Neural cell (in vitro differentiated cells): ENCODE measurements around the gene PARD3B. TPM values are rescaled to one million over a fixed set of nuclear protein-coding genes. Genes with fewer than 3 reads are reported as not detected.

Source experiments
- H2AFZ ChIP-seq: fragments of 200-600, 300-800 bp; sonication (generic), shearing (Covaris generic); 2 replicates; pipeline ENCODE4 v1.6.0; 2014; ENCODE audit warnings: low read depth, mild to moderate bottlenecking, antibody characterized with exemption, low read length, moderate library complexity
- H3F3A ChIP-seq: fragments of 200-600 bp; shearing (Covaris generic); 2 replicates; pipeline ENCODE4 v1.6.1; 2016; ENCODE audit warnings: mild to moderate bottlenecking, moderate library complexity, mixed read lengths, antibody characterized with exemption, low read length; ENCODE audit not compliant: insufficient read depth, poor library complexity, severe bottlenecking
- H3K27ac ChIP-seq: fragments of 200-600, 300-800 bp; sonication (generic), shearing (Covaris generic); 2 replicates; pipeline ENCODE4 v1.5.1; 2014; ENCODE audit warnings: mild to moderate bottlenecking, low read length, moderate library complexity
- H3K27me3 ChIP-seq: fragments of 300-800, 200-600 bp; sonication (generic), shearing (Covaris generic); 2 replicates; pipeline ENCODE4 v1.6.0; 2014; ENCODE audit warnings: mild to moderate bottlenecking, low read depth, low read length, moderate library complexity; ENCODE audit not compliant: insufficient read depth
- H3K36me3 ChIP-seq: fragments of 300-800, 200-600 bp; sonication (generic), shearing (Covaris generic); 2 replicates; pipeline ENCODE4 v1.5.1; 2014; ENCODE audit warnings: mild to moderate bottlenecking, antibody characterized with exemption, low read length, moderate library complexity; ENCODE audit not compliant: insufficient read depth
- H3K4me2 ChIP-seq: fragments of 300-800, 200-600 bp; sonication (generic), shearing (Covaris generic); 2 replicates; pipeline ENCODE4 v1.6.0; 2014; ENCODE audit warnings: mild to moderate bottlenecking, low read length
- H3K4me3 ChIP-seq: fragments of 300-800, 200-600 bp; sonication (generic), shearing (Covaris generic); 2 replicates; pipeline ENCODE4 v1.5.1; 2014; ENCODE audit warnings: mild to moderate bottlenecking, low read length, moderate library complexity
- H3K79me2 ChIP-seq: fragments of 200-600 bp; shearing (Covaris generic); replicated peaks from 2 replicates; pipeline ENCODE4 v1.6.0; 2014; ENCODE audit warnings: mild to moderate bottlenecking, low read length, moderate library complexity; ENCODE audit not compliant: insufficient read depth
- H3K9ac ChIP-seq: fragments of 300-800, 200-600 bp; sonication (generic), shearing (Covaris generic); 2 replicates; pipeline ENCODE4 v1.6.1; 2016; ENCODE audit warnings: mild to moderate bottlenecking, low read length, mixed read lengths
- H3K9me2 ChIP-seq: fragments of 200-600 bp; shearing (Covaris generic); 2 replicates; pipeline ENCODE4 v1.6.1; 2016; ENCODE audit warnings: mild to moderate bottlenecking, low read length, mixed read lengths; ENCODE audit not compliant: insufficient read depth
- H3K9me3 ChIP-seq: fragments of 200-600, 300-800 bp; sonication (generic), shearing (Covaris generic); 2 replicates; pipeline ENCODE4 v1.6.1; 2016; ENCODE audit warnings: mild to moderate bottlenecking, mixed run types, low read length, moderate library complexity, mixed read lengths
- H4K20me1 ChIP-seq: fragments of 200-600 bp; shearing (Covaris generic); 2 replicates; pipeline ENCODE4 v1.6.1; 2016; ENCODE audit warnings: mild to moderate bottlenecking, mixed run types; ENCODE audit not compliant: insufficient read depth
- EP300 ChIP-seq: fragments of 450-650 bp; conservative IDR thresholded peaks from 2 replicates; pipeline ENCODE4 v1.6.1; 2014; ENCODE audit warnings: antibody characterized with exemption, mild to moderate bottlenecking, moderate library complexity; ENCODE audit not compliant: poor library complexity, severe bottlenecking
- EZH2 ChIP-seq: fragments of 200-600, 300-800 bp; shearing (Covaris generic), sonication (generic); IDR thresholded peaks from 2 replicates; pipeline ENCODE4 v1.6.1; 2014; ENCODE audit warnings: antibody characterized with exemption, low read length, borderline replicate concordance, mild to moderate bottlenecking; ENCODE audit not compliant: insufficient read depth, poor library complexity, severe bottlenecking
- MXI1 ChIP-seq: fragments of 450-650 bp; conservative IDR thresholded peaks from 2 replicates; pipeline ENCODE4 v1.6.1; 2014; ENCODE audit warnings: antibody characterized with exemption, mild to moderate bottlenecking; ENCODE audit not compliant: poor library complexity, severe bottlenecking
- POLR2AphosphoS5 ChIP-seq: IDR thresholded peaks from 2 replicates; pipeline ENCODE4 v1.6.1; 2012
- RAD21 ChIP-seq: fragments of 450-650 bp; conservative IDR thresholded peaks from 2 replicates; pipeline ENCODE4 v1.6.1; 2014; ENCODE audit warnings: antibody characterized with exemption, mild to moderate bottlenecking, moderate library complexity
- REST ChIP-seq: IDR thresholded peaks from 2 replicates; pipeline ENCODE4 v1.6.1; 2012; ENCODE audit warnings: borderline replicate concordance
- SMC3 ChIP-seq: fragments of 450-650 bp; conservative IDR thresholded peaks from 2 replicates; pipeline ENCODE4 v1.6.1; 2014; ENCODE audit warnings: antibody characterized with exemption, mild to moderate bottlenecking, moderate library complexity; ENCODE audit not compliant: poor library complexity
- TAF1 ChIP-seq: IDR thresholded peaks from 2 replicates; pipeline ENCODE4 v1.6.1; 2012; ENCODE audit warnings: low read depth
- polyA plus RNA-seq: library from polyadenylated mRNA; depleted of rRNA; stranded (reverse); fragments of >200 nt; gene quantifications from 2 replicates; pipeline ENCODE4 v1.2.3, GENCODE V29; 2014

The PARD3B gene
- polyA plus RNA-seq, 1 donor from 2014 or later = 0.54 TPM

- Histone ChIP-seq H3K36me3 (no peaks in the 10 kb centered on the region), H3K27me3 (no peaks in the 10 kb centered on the region), H3K79me2 (no peaks in the 10 kb centered on the region), H3K9me2 (no peaks in the 10 kb centered on the region), H2AFZ (no peak overlapping the region), H3K4me3 (no peak overlapping the region), H3K4me2 (no peak overlapping the region), H4K20me1 (no peaks in the 10 kb centered on the region), H3K9me3 (peaks cover 7% of the 10 kb centered on the region), H3K27ac (peak overlapping the region; percentile 16), H3F3A (no peaks in the 10 kb centered on the region), H3K9ac (no peak overlapping the region)
- peak; percentile 28 for TF ChIP-seq EP300
- TF ChIP-seq REST = no peak
- no peak for TF ChIP-seq TAF1
These were observed 46.0 kb downstream of the PARD3B start for GRCh38 chr2:204591225-204591624.

- Histone ChIP-seq H4K20me1 (no peaks in the 10 kb centered on the region), H3F3A (no peaks in the 10 kb centered on the region), H3K9me3 (no peaks in the 10 kb centered on the region), H2AFZ (no peak overlapping the region), H3K4me3 (no peak overlapping the region), H3K36me3 (no peaks in the 10 kb centered on the region), H3K4me2 (no peak overlapping the region), H3K9me2 (no peaks in the 10 kb centered on the region), H3K27ac (no peak overlapping the region), H3K79me2 (no peaks in the 10 kb centered on the region), H3K9ac (no peak overlapping the region), H3K27me3 (no peaks in the 10 kb centered on the region)
- no peak for TF ChIP-seq EZH2
- no peak for TF ChIP-seq TAF1
- TF ChIP-seq RAD21 = no peak
- no peak for TF ChIP-seq MXI1
- TF ChIP-seq POLR2AphosphoS5 = no peak
These were observed 58.8 kb downstream of the PARD3B start for GRCh38 chr2:204604061-204604460.

GRCh38 chr2:204608237-204608939 is 63.1 kb downstream of the PARD3B start:
- Histone ChIP-seq H3K79me2 (no peaks in the 10 kb centered on the region), H3F3A (no peaks in the 10 kb centered on the region), H3K9ac (no peak overlapping the region), H4K20me1 (no peaks in the 10 kb centered on the region), H3K9me3 (no peaks in the 10 kb centered on the region), H2AFZ (no peak overlapping the region), H3K4me3 (no peak overlapping the region), H3K27ac (no peak overlapping the region), H3K4me2 (no peak overlapping the region), H3K9me2 (no peaks in the 10 kb centered on the region), H3K27me3 (no peaks in the 10 kb centered on the region), H3K36me3 (no peaks in the 10 kb centered on the region)
- TF ChIP-seq REST (no peak), SMC3 (no peak), RAD21 (no peak), EZH2 (no peak)
